Loucy (cell line): Measurements from ENCODE around the gene RNF168.
"Not testable (repeated sequence)": the region's sequence is repeated elsewhere in the genome, so short reads cannot be mapped to it uniquely, and the experiment has no call there.

ENCODE experiments used
- H2AFZ ChIP-seq: fragments of 200-600 bp; sonication (generic); 2 replicates; pipeline ENCODE4 v1.6.0; 2016; ENCODE audit warnings: antibody characterized with exemption, mild to moderate bottlenecking, low read length, moderate library complexity
- H3F3A ChIP-seq: fragments of 200-600 bp; 2 replicates; pipeline ENCODE4 v1.6.0; 2016; ENCODE audit warnings: antibody characterized with exemption, low read depth, mild to moderate bottlenecking
- H3K27me3 ChIP-seq: fragments of 200-600 bp; sonication (generic); 2 replicates; pipeline ENCODE4 v1.6.1; 2014; ENCODE audit warnings: low read length, mild to moderate bottlenecking; ENCODE audit not compliant: insufficient read depth, poor library complexity, severe bottlenecking
- H3K36me3 ChIP-seq: fragments of 200-600 bp; sonication (generic); 2 replicates; pipeline ENCODE4 v1.6.1; 2016; ENCODE audit warnings: low read length; ENCODE audit not compliant: insufficient read depth
- H3K4me1 ChIP-seq: fragments of 200-600 bp; sonication (generic); 2 replicates; pipeline ENCODE4 v1.5.1; 2014; ENCODE audit warnings: low read length, mild to moderate bottlenecking; ENCODE audit not compliant: insufficient read depth, poor library complexity, severe bottlenecking
- H3K4me2 ChIP-seq: fragments of 200-600 bp; sonication (generic); 2 replicates; pipeline ENCODE4 v1.6.0; 2014; ENCODE audit warnings: antibody characterized with exemption, low read length, low read depth, mild to moderate bottlenecking; ENCODE audit not compliant: poor library complexity, severe bottlenecking
- H3K4me3 ChIP-seq: fragments of 200-600 bp; sonication (generic); 2 replicates; pipeline ENCODE4 v1.5.1; 2014; ENCODE audit warnings: low read length, mild to moderate bottlenecking, mixed read lengths; ENCODE audit not compliant: poor library complexity, severe bottlenecking
- H3K79me2 ChIP-seq: fragments of 200-600 bp; sonication (generic); 2 replicates; pipeline ENCODE4 v1.6.1; 2014; ENCODE audit warnings: low read length; ENCODE audit not compliant: insufficient read depth
- H3K9ac ChIP-seq: fragments of 200-600 bp; sonication (generic); 2 replicates; pipeline ENCODE4 v1.6.0; 2014; ENCODE audit warnings: mild to moderate bottlenecking, low read depth, low read length, moderate library complexity; ENCODE audit not compliant: poor library complexity, severe bottlenecking
- H3K9me2 ChIP-seq: fragments of 200-600 bp; sonication (generic); replicated peaks from 2 replicates; pipeline ENCODE4 v1.6.1; 2016; ENCODE audit warnings: low read depth, low read length, mixed read lengths
- H3K9me3 ChIP-seq: fragments of 200-600 bp; sonication (generic); 2 replicates; pipeline ENCODE4 v1.6.1; 2014; ENCODE audit warnings: mild to moderate bottlenecking, antibody characterized with exemption, low read length, low read depth; ENCODE audit not compliant: insufficient read depth
- H4K20me1 ChIP-seq: fragments of 200-600 bp; sonication (generic); 2 replicates; pipeline ENCODE4 v1.6.0; 2014; ENCODE audit warnings: antibody characterized with exemption, low read length, mild to moderate bottlenecking; ENCODE audit not compliant: insufficient read depth, poor library complexity, severe bottlenecking
- EZH2phosphoT487 ChIP-seq: fragments of 200-600 bp; IDR thresholded peaks from 2 replicates; pipeline ENCODE4 v1.6.1; 2018; ENCODE audit warnings: antibody characterized with exemption, mild to moderate bottlenecking, moderate library complexity, borderline replicate concordance
- TF ChIP-seq, protein P1 (sequence below): fragments of 200-600 bp; sonication (generic); conservative IDR thresholded peaks from 2 replicates; pipeline ENCODE4 v1.5.1; 2014; ENCODE audit warnings: mild to moderate bottlenecking, antibody characterized with exemption, low read length

RNF168 gene

GRCh38 chr3:196463804-196464203 is 39.8 kb downstream of the RNF168 start:
- Histone ChIP-seq H3K4me3 (no peak overlapping the region), H3F3A (no peaks in the 10 kb centered on the region; the same call in 1 of the 2 replicates), H3K9me3 (no peaks in the 10 kb centered on the region), H3K27me3 (no peaks in the 10 kb centered on the region), H3K4me1 (no peaks in the 10 kb centered on the region), H4K20me1 (peaks cover 29% of the 10 kb centered on the region), H3K79me2 (peaks cover 15% of the 10 kb centered on the region; the same call in 1 of the 2 replicates), H3K9ac (no peak overlapping the region), H2AFZ (no peak overlapping the region), H3K4me2 (no peak overlapping the region), H3K36me3 (peaks cover 17% of the 10 kb centered on the region), H3K9me2 (no peaks in the 10 kb centered on the region)
- no peak for TF ChIP-seq EZH2phosphoT487
- TF ChIP-seq, protein P1, sequence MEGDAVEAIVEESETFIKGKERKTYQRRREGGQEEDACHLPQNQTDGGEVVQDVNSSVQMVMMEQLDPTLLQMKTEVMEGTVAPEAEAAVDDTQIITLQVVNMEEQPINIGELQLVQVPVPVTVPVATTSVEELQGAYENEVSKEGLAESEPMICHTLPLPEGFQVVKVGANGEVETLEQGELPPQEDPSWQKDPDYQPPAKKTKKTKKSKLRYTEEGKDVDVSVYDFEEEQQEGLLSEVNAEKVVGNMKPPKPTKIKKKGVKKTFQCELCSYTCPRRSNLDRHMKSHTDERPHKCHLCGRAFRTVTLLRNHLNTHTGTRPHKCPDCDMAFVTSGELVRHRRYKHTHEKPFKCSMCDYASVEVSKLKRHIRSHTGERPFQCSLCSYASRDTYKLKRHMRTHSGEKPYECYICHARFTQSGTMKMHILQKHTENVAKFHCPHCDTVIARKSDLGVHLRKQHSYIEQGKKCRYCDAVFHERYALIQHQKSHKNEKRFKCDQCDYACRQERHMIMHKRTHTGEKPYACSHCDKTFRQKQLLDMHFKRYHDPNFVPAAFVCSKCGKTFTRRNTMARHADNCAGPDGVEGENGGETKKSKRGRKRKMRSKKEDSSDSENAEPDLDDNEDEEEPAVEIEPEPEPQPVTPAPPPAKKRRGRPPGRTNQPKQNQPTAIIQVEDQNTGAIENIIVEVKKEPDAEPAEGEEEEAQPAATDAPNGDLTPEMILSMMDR: no peak

GRCh38 chr3:196463478-196463756 is 40.2 kb downstream of the RNF168 start:
- Histone ChIP-seq H3K4me3 (no peak overlapping the region), H3K9me3 (no peaks in the 10 kb centered on the region), H3K36me3 (peaks cover 13% of the 10 kb centered on the region; the same call in 1 of the 2 replicates), H3K27me3 (no peaks in the 10 kb centered on the region), H3K4me2 (no peak overlapping the region), H3K9me2 (no peaks in the 10 kb centered on the region), H3F3A (no peaks in the 10 kb centered on the region; the same call in 1 of the 2 replicates), H3K9ac (no peak overlapping the region), H2AFZ (no peak overlapping the region), H3K79me2 (peaks cover 12% of the 10 kb centered on the region; the same call in 1 of the 2 replicates), H3K4me1 (no peaks in the 10 kb centered on the region), H4K20me1 (peaks cover 25% of the 10 kb centered on the region)
- TF ChIP-seq, protein P1: no peak
- no peak for TF ChIP-seq EZH2phosphoT487

DNA sequence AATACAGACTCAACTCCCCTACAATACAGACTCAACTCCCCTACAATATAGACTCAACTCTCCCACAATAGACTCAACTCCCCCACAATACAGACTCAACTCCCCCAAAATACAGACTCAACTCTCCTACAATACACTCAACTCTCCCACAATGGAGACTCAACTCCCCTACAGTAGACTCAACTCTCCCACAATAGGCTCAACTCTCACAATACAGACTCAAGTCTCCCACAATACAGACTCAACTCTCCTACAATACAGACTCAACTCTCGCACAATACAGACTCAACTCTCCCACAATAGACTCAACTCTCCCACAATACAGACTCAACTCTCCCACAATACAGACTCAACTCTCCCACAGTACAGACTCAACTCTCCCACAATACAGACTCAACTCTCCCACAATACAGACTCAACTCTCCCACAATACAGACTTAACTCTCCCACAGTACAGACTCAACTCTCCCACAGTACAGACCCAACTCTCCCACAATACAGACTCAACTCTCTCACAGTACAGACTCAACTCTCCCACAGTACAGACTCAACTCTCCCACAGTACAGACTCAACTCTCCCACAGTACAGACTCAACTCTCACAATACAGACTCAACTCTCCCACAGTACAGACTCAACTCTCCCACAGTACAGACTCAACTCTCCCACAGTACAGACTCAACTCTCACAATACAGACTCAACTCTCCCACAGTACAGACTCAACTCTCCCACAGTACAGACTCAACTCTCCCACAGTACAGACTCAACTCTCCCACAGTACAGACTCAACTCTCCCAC is 40.7 kb downstream of the RNF168 start:
- H3K36me3 ChIP-seq, H2AFZ ChIP-seq, H3K9me3 ChIP-seq, H3K27me3 ChIP-seq, H3K9ac ChIP-seq, H3K9me2 ChIP-seq, H3K4me2 ChIP-seq, H3F3A ChIP-seq, H3K4me3 ChIP-seq, H3K4me1 ChIP-seq, H3K79me2 ChIP-seq: not testable (repeated sequence)
- peaks cover 20% of the 10 kb centered on the region for H4K20me1 ChIP-seq

GRCh38 chr3:196458063-196458462 is 45.5 kb downstream of the RNF168 start:
- Histone ChIP-seq H3K9ac (no peak overlapping the region), H3K36me3 (no peaks in the 10 kb centered on the region), H3K4me2 (no peak overlapping the region), H3K27me3 (no peaks in the 10 kb centered on the region), H3K4me3 (no peak overlapping the region), H3K9me3 (no peaks in the 10 kb centered on the region), H3K9me2 (no peaks in the 10 kb centered on the region), H3K4me1 (no peaks in the 10 kb centered on the region), H3F3A (no peaks in the 10 kb centered on the region; the same call in 1 of the 2 replicates), H3K79me2 (no peaks in the 10 kb centered on the region), H4K20me1 (no peaks in the 10 kb centered on the region), H2AFZ (no peak overlapping the region)
- TF ChIP-seq, protein P1: no peak
- TF ChIP-seq EZH2phosphoT487: no peak
